Lung (tissue), 12 donors: Measurements from ENCODE around the gene BPIFB1. TPM values are rescaled to one million over a fixed set of nuclear protein-coding genes. Genes with fewer than 3 reads are reported as not detected.

Experiments used
- ATAC-seq: fragments of 200-7000 bp; cut with Tn5 transposase; one replicate; pipeline ENCODE4 v1.9.1; 2020; ENCODE audit warnings: moderate number of reproducible peaks; ENCODE audit not compliant: insufficient read depth, low FRiP score
- DNase-seq, 3 donors: peaks; one replicate each; pipeline ENCODE4 v3.0.0-alpha.2; 2013 to 2017
- H3K27ac ChIP-seq, 2 donors: one replicate each; pipeline ENCODE4 v1.5.1; 2013; ENCODE audit warnings: mild to moderate bottlenecking in 2 of 2, moderate library complexity in 2 of 2, control low read depth in 1 of 2, inconsistent platforms in 1 of 2, low read depth in 1 of 2, low read length in 1 of 2
- H3K27me3 ChIP-seq, 3 donors: one replicate each; pipeline ENCODE4 v1.5.1; 2013; ENCODE audit warnings: low read length in 2 of 3; ENCODE audit not compliant: control insufficient read depth in 3 of 3, insufficient read depth in 3 of 3
- H3K36me3 ChIP-seq, 4 donors: one replicate each; pipeline ENCODE4 v1.5.1; 2013; ENCODE audit warnings: low read length in 4 of 4, mild to moderate bottlenecking in 1 of 4, moderate library complexity in 1 of 4; ENCODE audit not compliant: control insufficient read depth in 4 of 4, insufficient read depth in 4 of 4
- H3K4me1 ChIP-seq, 5 donors: one replicate each; pipeline ENCODE4 v1.5.1; 2013; ENCODE audit warnings: low read length in 5 of 5, mild to moderate bottlenecking in 2 of 5, moderate library complexity in 1 of 5; ENCODE audit not compliant: control insufficient read depth in 5 of 5, insufficient read depth in 5 of 5
- H3K4me3 ChIP-seq: one replicate; pipeline ENCODE4 v1.5.1; 2013; ENCODE audit warnings: mild to moderate bottlenecking, control low read depth, moderate library complexity
- H3K9ac ChIP-seq, 2 donors: one replicate each; pipeline ENCODE4 v1.5.1; 2013; ENCODE audit warnings: low read length in 2 of 2, control low read depth in 1 of 2; ENCODE audit not compliant: insufficient read depth in 1 of 2
- H3K9me3 ChIP-seq, 4 donors: one replicate each; pipeline ENCODE4 v1.5.1; 2013; ENCODE audit warnings: low read length in 3 of 4, mild to moderate bottlenecking in 1 of 4, moderate library complexity in 1 of 4; ENCODE audit not compliant: control insufficient read depth in 4 of 4, insufficient read depth in 3 of 4
- CTCF ChIP-seq: IDR thresholded peaks from 2 replicates; pipeline ENCODE4 v1.5.1; 2012; ENCODE audit warnings: mild to moderate bottlenecking; ENCODE audit errors: control extremely low read depth, extremely low read depth
- WGBS, 2 donors: extraction: QIAGEN DNeasy Blood & Tissue Kit; methylation state at CpG; one replicate each; pipeline ENCODE4 v1.1.7; 2013; 5-methylcytosine and 5-hydroxymethylcytosine counted together
- polyA plus RNA-seq, 2 donors: library from polyadenylated mRNA; stranded (reverse); fragments of 200-250 nt; gene quantifications; one replicate each; pipeline ENCODE4 v1.2.1, GENCODE V29; 2013
- total RNA-seq, 2 donors: library from RNA; depleted of rRNA in 1 of 2; stranded (reverse); fragments of >200 nt in 1 of 2; gene quantifications; one replicate each; pipeline ENCODE4 v1.2.1, GENCODE V29; 2014 to 2021
- donor health status: control.
- donor health status: control.
- donor health status: Bipolar disorder and iron deficiency.
- donor health status: healthy.
- donor health status: DM: yes; HTN: yes; CAD: no.

The BPIFB1 gene
- total and polyA plus RNA-seq, 4 donors, result 61.9 to 445 (median 292) TPM

GRCh38 chr20:33328157-33329137 lies 45.4 kb downstream of the BPIFB1 start:
- H3K9ac ChIP-seq, result no peak overlapping the region
- peaks cover 0 to 6% (median 0%) of the 10 kb centered on the region in 3 donors for H3K27me3 ChIP-seq
- no peak for TF ChIP-seq CTCF
- H3K36me3 ChIP-seq, result no peaks in the 10 kb centered on the region
- 73 to 81% methylated on average over 23 of the region's 23 CpGs for WGBS, 2 donors
- H3K9me3 ChIP-seq, result no peaks in the 10 kb centered on the region
- no peak overlapping the region for H3K4me3 ChIP-seq
- ATAC-seq (no peak), DNase-seq (no peak)
- no peak overlapping the region for H3K27ac ChIP-seq
- H3K4me1 ChIP-seq, result no peaks in the 10 kb centered on the region

GRCh38 chr20:33332905-33333456 lies 50.0 kb downstream of the BPIFB1 start:
- Histone ChIP-seq H3K27me3 (peaks cover 0 to 3% (median 0%) of the 10 kb centered on the region in 3 donors), H3K9ac (no peak overlapping the region), H3K27ac (no peak overlapping the region), H3K9me3 (no peaks in the 10 kb centered on the region), H3K36me3 (no peaks in the 10 kb centered on the region), H3K4me3 (no peak overlapping the region), H3K4me1 (no peaks in the 10 kb centered on the region)
- TF ChIP-seq CTCF, result no peak
- WGBS, 2 donors, result 74 to 80% methylated on average over 20 of the region's 20 CpGs
- DNase-seq (no peak), ATAC-seq (no peak)

GRCh38 chr20:33333616-33334015 lies 50.6 kb downstream of the BPIFB1 start:
- Histone ChIP-seq H3K9me3 (no peaks in the 10 kb centered on the region), H3K4me1 (no peaks in the 10 kb centered on the region), H3K27ac (no peak overlapping the region), H3K4me3 (no peak overlapping the region), H3K9ac (no peak overlapping the region), H3K27me3 (peaks cover 0 to 1% (median 0%) of the 10 kb centered on the region in 3 donors), H3K36me3 (no peaks in the 10 kb centered on the region)
- 87 to 89% methylated on average over 7 of the region's 7 CpGs for WGBS, 2 donors
- TF ChIP-seq CTCF, result no peak
- no peak for ATAC-seq
- no peak for DNase-seq
